Measurements from ENCODE around the gene GATAD2A.
"Not testable (repeated sequence)": the region's sequence is repeated elsewhere in the genome, so short reads cannot be mapped to it uniquely, and the experiment has no call there.

Gene GATAD2A

DNA sequence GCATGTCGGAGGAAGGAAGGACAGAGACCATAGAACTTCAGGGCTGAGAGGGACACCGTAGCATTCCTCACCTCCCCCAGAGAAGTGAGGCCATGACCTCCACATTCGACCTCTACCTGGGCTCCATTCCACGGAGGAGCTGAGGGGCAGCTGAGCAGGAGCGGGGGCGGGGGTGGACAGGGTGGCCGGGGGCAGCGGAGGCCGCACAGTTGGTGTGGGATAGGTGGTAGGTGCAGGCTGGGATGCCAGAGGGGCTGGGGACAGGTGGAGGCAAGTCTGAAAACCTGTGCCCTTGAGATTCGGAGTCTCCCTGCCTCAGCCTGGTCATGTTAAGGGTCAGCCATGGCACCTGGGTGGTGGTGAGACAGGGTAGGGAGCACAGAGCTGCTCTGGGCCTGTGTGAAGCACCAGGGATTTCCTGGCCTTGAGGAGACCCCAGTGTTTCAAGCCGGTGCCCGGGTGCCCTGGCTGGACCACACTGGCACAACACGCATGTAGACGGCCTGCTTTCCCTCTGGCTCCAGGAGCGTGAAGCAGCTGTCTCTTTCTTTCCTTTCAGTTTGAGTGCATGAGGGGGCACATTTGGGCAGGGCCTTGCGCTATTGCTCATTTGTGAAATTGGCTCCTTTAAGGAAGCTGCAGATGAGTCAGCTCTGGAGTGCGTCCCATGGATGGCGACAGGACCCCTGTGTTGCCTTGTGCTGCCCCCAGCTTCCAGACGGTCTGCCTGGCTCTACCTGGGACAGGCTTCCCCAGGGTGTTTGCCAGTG lies 58.1 kb downstream of the GATAD2A start:
- in situ Hi-C loops (cut with MboI; ENCODE audit: low sequenced_read_pairs): no loop called here

GRCh38 chr19:19464339-19465098 lies 59.0 kb downstream of the GATAD2A start:
- in situ Hi-C loops (cut with MboI; ENCODE audit: low sequenced_read_pairs): no loop called here

DNA sequence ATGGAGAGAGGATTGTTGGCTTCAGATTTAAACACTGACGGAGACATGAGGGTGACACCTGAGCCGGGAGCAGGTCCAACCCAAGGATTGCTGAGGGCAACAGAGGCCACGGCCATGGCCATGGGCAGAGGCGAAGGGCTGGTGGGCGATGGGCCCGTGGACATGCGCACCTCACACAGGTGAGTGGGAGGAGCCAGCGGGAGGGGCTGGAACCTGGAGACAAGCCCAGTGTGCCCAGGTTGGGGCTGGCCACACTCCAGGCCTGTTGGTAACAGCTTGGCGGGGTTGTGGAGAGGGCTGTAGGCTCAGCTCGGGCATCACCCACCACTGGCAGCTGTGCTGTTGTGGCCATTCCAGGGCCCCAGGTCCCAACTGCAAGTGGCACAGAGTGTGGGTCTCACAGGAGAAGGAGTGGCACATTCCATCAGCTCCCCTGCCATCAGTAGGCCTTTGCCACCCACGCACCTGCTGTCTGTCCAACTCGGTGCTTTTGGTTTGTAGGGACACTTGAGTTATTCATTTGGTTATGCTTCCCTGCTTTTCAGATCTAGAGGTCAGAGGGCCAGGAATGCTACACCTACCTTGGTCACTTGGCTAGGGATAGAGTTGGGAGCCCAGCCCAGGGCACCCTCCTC lies 60.1 kb downstream of the GATAD2A start:
- in situ Hi-C loops (cut with MboI; ENCODE audit: low sequenced_read_pairs): no loop called here

- in situ Hi-C loops (cut with MboI; ENCODE audit: low sequenced_read_pairs): no loop called here
Measured at GRCh38 chr19:19466201-19466600, 60.7 kb downstream of the GATAD2A start.

GRCh38 chr19:19468424-19469050 lies 63.1 kb downstream of the GATAD2A start:
- in situ Hi-C loops (cut with MboI; ENCODE audit: low sequenced_read_pairs): no loop called here

DNA sequence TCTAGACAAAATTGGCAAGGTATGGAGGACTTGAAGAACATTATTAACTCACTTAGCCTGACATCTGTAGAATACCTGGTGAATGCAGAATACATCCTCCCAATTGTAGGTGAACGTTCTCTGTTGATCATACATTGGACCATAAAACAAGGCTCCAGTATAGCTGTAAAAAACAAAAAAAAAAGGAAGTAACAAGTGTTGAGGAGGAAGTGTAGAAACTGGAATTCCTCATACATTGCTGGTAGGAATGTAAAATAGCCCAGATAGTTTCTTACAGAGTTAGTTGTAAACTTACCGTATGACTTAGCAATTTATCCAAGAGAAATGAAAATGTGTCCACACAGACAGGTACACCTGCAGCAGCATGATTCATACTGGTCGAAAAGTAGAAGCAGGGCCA lies 65.1 kb downstream of the GATAD2A start:
- in situ Hi-C loops (cut with MboI; ENCODE audit: low sequenced_read_pairs): no loop called here

- in situ Hi-C loops (cut with MboI; ENCODE audit: low sequenced_read_pairs): no loop called here
Measured at GRCh38 chr19:19471682-19472081, 66.2 kb downstream of the GATAD2A start.

GRCh38 chr19:19472106-19472505 lies 66.6 kb downstream of the GATAD2A start:
- in situ Hi-C loops (cut with MboI; ENCODE audit: low sequenced_read_pairs): not testable (repeated sequence)

- in situ Hi-C loops (cut with MboI; ENCODE audit: low sequenced_read_pairs): loop anchor here (25.0 kb wide), 1 partner anchor 313 kb away; the partner anchor contains the start of gene MEF2B
Measured at GRCh38 chr19:19475015-19475765, 69.7 kb downstream of the GATAD2A start.

- in situ Hi-C loops (cut with MboI; ENCODE audit: low sequenced_read_pairs): loop anchor here (25.0 kb wide), 1 partner anchor 314 kb away; the partner anchor contains the start of gene MEF2B
Measured at GRCh38 chr19:19475849-19476828, 70.7 kb downstream of the GATAD2A start.

GRCh38 chr19:19477705-19478383 lies 72.4 kb downstream of the GATAD2A start:
- in situ Hi-C loops (cut with MboI; ENCODE audit: low sequenced_read_pairs): loop anchor here (25.0 kb wide), 1 partner anchor 316 kb away; the partner anchor contains the start of gene MEF2B

GRCh38 chr19:19480688-19481087 lies 75.2 kb downstream of the GATAD2A start:
- in situ Hi-C loops (cut with MboI; ENCODE audit: low sequenced_read_pairs): loop anchor here (25.0 kb wide), 1 partner anchor 318 kb away; the partner anchor contains the start of gene MEF2B

GRCh38 chr19:19482809-19483596 lies 77.5 kb downstream of the GATAD2A start:
- in situ Hi-C loops (cut with MboI; ENCODE audit: low sequenced_read_pairs): loop anchor here (25.0 kb wide), 1 partner anchor 321 kb away; the partner anchor contains the start of gene MEF2B

DNA sequence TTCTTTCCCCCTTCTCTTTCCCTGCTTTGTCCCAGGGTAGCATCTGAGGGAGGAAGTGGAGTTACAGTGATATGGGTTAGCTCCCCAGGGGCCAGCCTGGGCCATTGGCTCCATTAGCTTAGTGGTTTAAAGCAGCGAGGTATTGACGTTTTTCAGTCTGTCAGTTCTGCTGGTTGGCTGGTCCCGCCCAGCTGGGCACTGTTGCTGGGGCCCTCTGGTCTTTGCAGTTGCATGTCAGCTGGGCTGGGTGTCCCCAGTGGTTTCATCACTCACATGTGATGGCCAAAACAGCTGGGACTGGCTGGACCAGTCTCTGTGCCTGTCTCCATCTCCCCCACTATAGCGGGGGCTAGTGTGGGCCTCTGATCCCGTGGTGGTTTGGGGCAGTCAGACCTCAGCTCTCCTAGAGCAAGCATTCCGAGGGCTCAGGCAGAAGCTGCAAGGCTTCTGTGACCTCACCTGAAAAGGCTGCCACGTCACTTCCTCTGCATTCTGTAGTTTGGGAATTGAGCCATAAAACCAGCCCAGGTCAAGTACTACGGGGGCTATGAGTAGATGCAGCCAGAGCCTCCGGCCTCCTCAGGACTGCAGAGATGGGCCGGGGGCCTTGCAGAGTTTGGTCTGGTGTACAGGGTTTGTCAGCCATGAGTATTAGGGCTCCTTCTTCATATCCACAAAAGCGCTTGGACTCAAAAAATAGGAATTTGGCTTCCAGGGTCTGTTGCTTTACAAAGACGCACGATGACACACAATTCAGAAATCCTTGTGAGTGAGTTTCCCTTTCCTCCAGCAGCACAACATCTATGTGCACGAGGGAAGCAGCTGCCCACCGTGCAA lies 79.9 kb downstream of the GATAD2A start:
- in situ Hi-C loops (cut with MboI; ENCODE audit: low sequenced_read_pairs): loop anchor here (25.0 kb wide), 1 partner anchor 323 kb away; the partner anchor contains the start of gene MEF2B

- in situ Hi-C loops (cut with MboI; ENCODE audit: low sequenced_read_pairs): loop anchor here (25.0 kb wide), 1 partner anchor 324 kb away; the partner anchor contains the start of gene MEF2B
Measured at GRCh38 chr19:19485998-19486290, 80.5 kb downstream of the GATAD2A start.

GRCh38 chr19:19486343-19487076 lies 81.0 kb downstream of the GATAD2A start:
- in situ Hi-C loops (cut with MboI; ENCODE audit: low sequenced_read_pairs): loop anchor here (25.0 kb wide), 1 partner anchor 324 kb away; the partner anchor contains the start of gene MEF2B

Data from HL-60/S4 treated with retinoic acid at 250 ng/mL for 4 days and 3 days (cell line).